Kidney epithelial cell (primary cell): ENCODE data around the gene ZNF827. TPM values are rescaled to one million over a fixed set of nuclear protein-coding genes. Genes with fewer than 3 reads are reported as not detected.
A peak's percentile ranks its signal among the peaks of the same experiment; 100 is the strongest.

Experiments used
- DNase-seq: peaks from one replicate; pipeline ENCODE4 v3.0.0-alpha.2; 2010; ENCODE audit warnings: low read depth
- H3K27me3 ChIP-seq: 2 replicates; pipeline ENCODE4 v1.6.0; 2011; ENCODE audit warnings: low read length; ENCODE audit not compliant: control insufficient read depth, insufficient read depth
- H3K36me3 ChIP-seq: 2 replicates; pipeline ENCODE4 v1.5.1; 2011; ENCODE audit warnings: low read length; ENCODE audit not compliant: control insufficient read depth, insufficient read depth
- H3K4me3 ChIP-seq: 2 replicates; pipeline ENCODE4 v1.5.1; 2011; ENCODE audit warnings: low read depth, mild to moderate bottlenecking, control low read depth, low read length
- CTCF ChIP-seq: IDR thresholded peaks from 2 replicates; pipeline ENCODE4 v1.5.1; 2011; ENCODE audit warnings: mild to moderate bottlenecking, moderate library complexity, low read length, control low read depth, inconsistent platforms; ENCODE audit not compliant: insufficient read depth, poor library complexity, severe bottlenecking
- total RNA-seq: library from RNA; depleted of rRNA; stranded (reverse); fragments of >200 nt; gene quantifications from 2 replicates; pipeline ENCODE4 v1.2.3, GENCODE V29; 2015

ZNF827 gene
- total RNA-seq, 1 donor from 2014 or later: 14.0 TPM

GRCh38 chr4:145936997-145937901 lies 1.4 kb downstream of the ZNF827 start:
- peak overlapping the region; percentile 63 for H3K4me3 ChIP-seq
- H3K36me3 ChIP-seq: no peaks in the 10 kb centered on the region
- TF ChIP-seq CTCF: no peak
- DNase-seq: no peak
- H3K27me3 ChIP-seq: no peaks in the 10 kb centered on the region

- H3K4me3 ChIP-seq: peak overlapping the region; percentile 63
- H3K36me3 ChIP-seq: no peaks in the 10 kb centered on the region
- TF ChIP-seq CTCF: peak; percentile 26
- H3K27me3 ChIP-seq: no peaks in the 10 kb centered on the region
- no peak for DNase-seq
These were observed 2.3 kb downstream of the ZNF827 start for GRCh38 chr4:145936142-145936996.

- H3K36me3 ChIP-seq: no peaks in the 10 kb centered on the region
- no peak for TF ChIP-seq CTCF
- DNase-seq: no peak
- H3K27me3 ChIP-seq: no peaks in the 10 kb centered on the region
- peak overlapping the region; percentile 63 for H3K4me3 ChIP-seq
These were observed 3.1 kb downstream of the ZNF827 start for GRCh38 chr4:145935253-145936141.

GRCh38 chr4:145934434-145935047 lies 4.1 kb downstream of the ZNF827 start:
- no peak for TF ChIP-seq CTCF
- H3K4me3 ChIP-seq: no peak overlapping the region

GRCh38 chr4:145933134-145933533 lies 5.5 kb downstream of the ZNF827 start:
- no peak for TF ChIP-seq CTCF
- H3K4me3 ChIP-seq: no peak overlapping the region
- H3K27me3 ChIP-seq: no peaks in the 10 kb centered on the region
- no peaks in the 10 kb centered on the region for H3K36me3 ChIP-seq
- no peak for DNase-seq

More at GRCh38 chr4:145934434-145935047, 4.1 kb downstream of the ZNF827 start:
- no peaks in the 10 kb centered on the region for H3K27me3 ChIP-seq
- no peaks in the 10 kb centered on the region for H3K36me3 ChIP-seq
- no peak for DNase-seq
